GM21786 (cell line): Measurements from ENCODE around the gene YLPM1.

ENCODE experiments used
- ATAC-seq: cut with Tn5 transposase; IDR thresholded peaks from one replicate; pipeline ENCODE4 v1.9.1; 2021; ENCODE audit not compliant: unreplicated experiment

The YLPM1 gene

DNA sequence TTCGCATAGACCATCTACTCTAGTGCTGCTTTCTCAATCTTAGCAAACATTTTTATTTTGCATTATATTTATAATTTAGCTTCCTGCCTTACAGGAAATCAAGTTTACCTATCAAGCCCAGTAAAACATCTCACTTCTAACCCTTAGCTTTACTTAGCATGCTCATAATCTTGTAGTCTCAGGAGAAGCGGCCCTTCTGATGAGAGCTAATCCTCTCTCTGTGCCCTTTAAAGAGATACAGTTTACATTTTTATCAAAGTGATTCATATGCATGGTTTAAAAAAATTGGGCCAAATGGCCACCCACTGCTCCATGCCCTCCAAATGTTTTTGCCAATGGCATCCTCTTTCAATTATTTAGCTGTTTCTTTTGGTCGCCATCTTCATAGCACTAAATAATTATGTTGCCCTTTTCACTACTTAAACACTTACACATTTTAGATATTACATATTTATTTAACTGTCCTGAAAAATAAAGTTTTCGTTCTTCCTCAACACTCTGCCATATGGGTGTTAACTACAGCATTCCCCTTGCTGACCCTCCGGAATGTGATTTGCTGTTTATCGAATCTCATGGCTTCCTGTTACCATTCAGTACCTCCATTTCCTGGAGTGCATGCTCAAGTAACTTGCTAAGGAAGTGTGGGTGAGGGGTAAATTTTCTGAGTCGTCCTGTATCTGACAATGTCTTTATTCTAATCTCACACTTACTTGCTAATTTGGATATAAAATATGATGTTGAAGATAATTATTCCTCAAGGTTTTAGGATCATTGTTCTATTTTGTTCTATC lies 29.3 kb downstream of the YLPM1 start:
- ATAC-seq, result no peak

DNA sequence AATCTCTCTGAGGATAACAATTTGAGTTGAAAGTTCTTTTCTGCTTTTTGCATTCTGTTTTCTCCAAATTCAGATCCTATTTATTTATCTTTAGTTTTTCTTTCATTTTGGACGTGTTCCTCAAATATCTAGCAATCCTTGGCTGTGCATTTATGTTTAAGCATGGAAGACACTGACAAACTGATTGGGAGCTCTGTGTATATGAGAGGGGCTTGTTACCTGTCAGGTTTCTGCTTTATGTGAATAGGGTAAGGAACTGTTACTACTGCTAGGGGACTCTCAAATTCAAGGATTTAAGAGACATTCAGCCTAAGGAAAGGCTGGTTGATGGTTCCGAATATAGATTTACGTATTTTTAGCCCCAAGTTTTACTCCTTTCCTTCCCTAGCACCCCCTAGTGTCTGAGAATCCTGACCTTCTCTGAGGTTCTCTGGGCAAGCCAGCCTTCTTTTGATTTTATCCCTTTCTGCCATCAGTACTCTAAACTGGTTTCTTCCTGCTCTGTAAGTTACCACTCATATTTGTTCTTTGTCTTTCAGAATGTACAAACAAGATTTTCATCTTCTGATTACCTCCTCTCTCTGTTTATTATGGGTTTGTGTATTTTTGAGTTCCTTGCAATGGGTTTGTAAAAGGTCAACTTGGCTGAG lies 30.5 kb downstream of the YLPM1 start:
- no peak for ATAC-seq

DNA sequence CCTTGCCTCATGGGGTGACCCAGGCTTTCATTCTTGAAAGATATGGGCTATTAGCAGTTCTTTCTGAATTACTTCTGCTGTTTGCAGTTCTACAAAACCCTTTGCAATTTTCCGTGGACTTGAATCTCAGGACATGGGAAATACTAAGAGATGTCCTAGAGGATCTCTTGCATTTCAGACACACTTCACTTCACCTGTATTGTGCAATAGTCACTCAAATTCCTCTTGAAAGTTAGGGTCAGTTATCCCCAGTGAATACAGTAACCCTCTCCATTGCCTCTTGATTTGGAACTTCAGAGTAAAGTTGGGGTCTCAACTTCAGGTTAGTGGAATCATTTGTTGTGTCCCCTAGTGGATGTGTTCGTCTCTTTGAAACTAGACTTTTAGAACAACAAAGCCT lies 31.8 kb downstream of the YLPM1 start:
- no peak for ATAC-seq

DNA sequence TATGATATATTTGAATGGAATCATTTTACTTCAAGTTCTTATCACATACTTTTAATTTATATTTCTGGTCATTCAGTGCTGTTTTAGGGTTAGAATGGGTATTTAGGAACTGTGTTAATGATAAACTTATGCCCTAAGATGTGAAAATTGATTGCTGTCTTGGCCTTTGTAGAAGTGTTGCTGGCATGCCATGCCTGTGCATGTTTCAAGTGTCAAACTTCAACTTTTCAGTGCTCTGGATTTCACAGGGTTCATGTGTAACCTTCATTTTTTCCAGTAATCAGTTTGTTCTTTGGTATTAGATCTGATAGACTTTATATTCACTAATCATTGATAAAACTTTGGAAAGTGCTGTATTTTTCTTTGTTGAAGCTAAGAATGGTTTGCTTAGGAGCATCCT lies 36.6 kb downstream of the YLPM1 start:
- ATAC-seq, result no peak

DNA sequence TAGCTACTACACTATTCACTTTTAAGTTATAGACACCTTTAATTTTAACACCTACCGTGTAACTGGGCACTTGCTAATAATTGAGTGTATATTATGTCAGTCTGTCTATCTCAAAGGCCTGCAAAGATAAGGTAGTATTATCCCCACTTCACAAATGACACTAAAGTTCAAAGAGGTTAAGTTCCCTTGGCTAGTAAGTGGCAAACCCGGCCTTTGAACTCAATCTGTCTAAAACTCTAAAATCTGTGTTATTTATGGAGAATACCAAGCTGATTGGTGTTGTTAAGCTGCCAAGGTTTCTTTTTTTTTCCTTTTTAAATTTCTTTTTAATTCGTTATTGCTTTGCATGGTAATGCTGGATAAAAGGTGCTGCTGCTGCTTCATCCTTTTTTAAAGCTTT lies 37.7 kb downstream of the YLPM1 start:
- ATAC-seq, result no peak

DNA sequence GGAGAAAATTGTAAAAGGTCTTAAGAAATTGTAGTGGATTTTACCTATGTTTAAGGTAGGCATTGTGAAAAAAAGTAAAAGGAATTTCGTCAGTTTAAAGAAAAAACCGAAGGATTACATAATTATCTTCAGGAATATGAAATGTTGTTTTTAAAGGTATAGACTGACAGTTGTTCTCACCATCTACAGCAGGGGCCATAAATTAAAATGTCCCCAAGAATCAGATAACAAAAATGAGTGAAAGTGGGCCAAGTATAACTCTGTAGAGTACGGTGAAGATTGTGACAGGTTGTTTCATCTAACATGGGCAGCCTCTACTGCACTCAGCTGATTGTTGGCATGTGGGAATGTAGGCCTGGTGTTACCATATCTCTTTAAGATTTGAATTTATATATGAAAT lies 38.3 kb downstream of the YLPM1 start:
- no peak for ATAC-seq

DNA sequence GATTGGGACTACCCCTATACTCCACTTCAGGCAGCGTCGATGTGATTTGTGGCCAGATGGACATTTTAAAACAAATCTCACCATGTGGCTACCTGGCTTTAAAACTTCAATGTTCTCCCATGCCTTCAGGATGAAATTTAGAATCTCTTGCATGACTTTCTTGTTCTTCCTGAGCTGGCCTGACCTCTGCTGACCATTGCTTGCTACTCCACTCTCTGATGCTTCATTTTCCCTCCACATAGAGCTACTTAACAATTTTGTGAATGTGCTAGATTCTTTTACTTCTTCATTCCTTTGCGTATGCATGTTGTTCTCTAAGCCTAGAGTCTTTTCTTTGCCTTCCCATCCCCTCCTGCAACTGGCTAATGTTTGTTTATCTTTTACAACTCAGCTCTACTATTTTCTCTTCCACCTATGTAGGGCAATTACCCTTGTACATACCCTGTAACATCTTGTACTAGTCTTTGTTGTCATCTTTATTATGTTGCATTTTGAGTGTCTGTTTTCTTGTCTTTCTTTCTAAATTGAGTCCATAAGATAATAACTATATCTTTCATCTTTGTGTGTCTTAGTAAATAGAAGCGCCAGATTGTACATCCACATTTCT lies 41.2 kb downstream of the YLPM1 start:
- ATAC-seq, result no peak

DNA sequence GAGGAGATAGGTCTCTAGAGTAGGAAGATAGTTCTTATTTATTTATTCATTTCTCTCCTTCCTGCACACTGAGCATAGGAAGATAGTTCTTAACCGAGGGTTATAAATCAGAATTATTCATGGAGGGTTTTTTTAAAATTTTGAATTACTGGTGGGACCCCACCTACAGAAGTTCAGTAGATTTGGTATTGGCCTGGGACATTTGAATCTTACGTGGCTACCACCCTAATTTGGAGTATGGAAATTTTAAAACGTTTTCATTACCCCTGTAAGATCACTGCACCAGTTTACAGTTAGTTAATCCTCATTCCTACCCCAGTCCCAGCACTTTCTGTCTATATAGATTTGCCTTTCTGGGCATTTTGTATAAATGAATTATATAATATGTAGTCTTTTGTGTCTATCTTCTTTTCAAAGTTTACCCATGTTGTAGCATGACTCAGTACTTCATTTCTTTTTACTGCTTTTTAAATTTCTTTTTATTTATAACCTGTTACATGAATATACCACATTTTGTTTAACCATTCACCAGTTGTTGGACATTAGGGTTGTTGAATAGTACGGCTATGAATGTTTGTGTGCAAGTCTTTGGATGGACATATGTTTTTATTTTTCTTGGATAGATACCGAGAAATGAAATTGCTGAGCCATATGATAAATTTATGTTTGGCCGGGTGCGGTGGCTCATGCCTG lies 44.9 kb downstream of the YLPM1 start:
- ATAC-seq, result no peak

DNA sequence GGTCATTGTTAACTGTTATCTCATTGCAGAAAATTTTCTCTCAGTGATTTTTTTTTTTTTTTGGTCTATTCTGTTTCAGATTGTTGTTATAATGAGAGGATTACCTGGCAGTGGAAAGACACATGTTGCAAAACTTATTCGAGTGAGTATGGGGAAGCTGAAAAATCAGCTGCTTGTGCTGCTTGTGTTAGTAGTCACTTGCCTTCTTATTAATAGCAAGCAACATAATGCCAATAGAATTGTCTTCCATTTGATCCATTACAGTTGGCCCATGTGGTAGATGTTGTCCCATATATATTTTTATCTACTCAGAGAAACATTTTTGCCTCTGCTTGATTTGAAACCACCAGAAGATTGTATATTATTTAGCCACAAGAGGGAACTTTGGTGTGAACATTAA lies 53.0 kb downstream of the YLPM1 start:
- ATAC-seq, result no peak

DNA sequence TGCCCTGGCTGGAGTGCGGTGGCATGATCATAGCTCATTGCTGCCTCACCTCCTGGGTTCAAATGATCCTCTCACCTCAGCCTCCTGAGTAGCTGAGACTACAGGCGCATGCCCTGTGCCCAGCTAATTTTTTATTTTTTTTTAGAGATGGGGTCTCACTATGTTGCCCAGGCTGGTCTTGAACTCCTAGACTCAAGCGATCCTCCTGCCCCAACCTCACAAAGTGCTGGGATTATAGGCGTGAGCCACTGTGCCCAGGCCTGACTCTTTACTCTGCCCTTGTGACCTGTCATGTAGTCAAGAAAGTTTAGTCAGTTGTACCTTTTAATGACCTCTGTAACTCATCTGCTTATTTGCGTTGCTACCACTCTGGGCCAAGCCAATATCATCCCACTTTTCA lies 57.2 kb downstream of the YLPM1 start:
- no peak for ATAC-seq

DNA sequence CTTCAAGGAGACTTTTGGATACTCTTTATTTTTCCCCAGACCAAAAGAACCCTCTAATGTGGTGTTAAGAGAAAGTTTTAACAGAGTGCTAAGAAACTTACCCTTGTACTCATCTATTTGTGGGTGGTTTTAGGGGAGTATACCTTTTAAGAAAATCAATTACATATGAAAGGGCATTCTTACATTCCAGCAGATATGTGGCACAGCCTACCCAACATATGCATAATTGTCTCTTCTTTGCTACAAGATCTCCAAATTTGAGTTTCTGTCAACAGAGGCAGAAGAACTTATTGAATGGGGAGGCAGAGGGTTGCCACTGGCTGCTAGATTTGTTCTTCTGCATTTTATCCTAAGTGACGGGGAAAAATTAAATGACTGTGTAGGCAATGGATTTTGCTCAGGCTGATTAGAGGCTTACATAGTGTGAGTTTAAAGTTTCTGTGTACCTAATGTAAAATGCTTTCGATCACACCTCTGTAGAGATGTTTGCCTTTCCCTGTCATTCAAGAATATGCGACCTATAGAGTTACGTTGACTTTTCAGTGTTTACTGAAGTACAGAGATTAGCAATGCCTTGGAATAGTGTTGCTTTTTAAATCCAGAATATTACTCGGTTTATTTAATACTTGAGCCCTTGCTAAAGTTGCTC lies 58.3 kb downstream of the YLPM1 start:
- ATAC-seq, result no peak

DNA sequence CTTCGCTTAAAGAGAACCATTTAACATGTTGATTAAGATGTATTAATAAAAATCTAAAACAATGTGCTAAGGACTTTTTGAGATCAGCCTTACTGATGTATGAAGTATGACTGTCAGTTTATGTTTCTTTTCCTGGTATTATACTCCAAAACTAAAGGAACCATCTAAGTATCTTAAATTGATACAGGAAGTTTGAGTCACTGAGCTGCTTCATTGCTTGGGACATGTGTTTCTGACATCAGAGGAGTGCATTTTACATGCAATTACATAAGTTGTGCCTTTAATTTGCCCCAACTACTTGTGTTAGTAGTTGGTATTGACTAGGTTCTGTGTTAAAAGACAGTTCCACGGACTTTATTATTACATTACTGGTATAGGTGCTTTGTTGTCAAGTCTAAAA lies 61.9 kb downstream of the YLPM1 start:
- ATAC-seq, result no peak

DNA sequence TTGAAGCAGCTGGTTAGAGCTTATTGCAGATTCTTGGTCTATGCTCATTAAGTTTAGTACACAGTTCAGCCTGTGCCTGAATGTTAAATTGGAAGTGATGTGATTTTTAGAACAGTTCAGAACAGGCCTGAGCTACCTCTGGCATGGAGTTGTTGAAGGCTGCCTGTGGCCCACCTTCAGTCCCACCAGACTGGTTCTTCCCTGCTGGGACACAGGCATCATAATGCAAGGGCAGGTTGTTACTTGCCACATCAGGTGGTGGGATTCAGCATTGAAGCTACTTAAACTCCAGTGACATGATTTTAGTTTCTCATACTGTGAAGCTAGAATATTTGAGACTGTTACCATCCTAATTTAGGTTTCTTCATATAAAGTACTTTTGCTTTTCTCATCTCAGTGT lies 63.5 kb downstream of the YLPM1 start:
- no peak for ATAC-seq

DNA sequence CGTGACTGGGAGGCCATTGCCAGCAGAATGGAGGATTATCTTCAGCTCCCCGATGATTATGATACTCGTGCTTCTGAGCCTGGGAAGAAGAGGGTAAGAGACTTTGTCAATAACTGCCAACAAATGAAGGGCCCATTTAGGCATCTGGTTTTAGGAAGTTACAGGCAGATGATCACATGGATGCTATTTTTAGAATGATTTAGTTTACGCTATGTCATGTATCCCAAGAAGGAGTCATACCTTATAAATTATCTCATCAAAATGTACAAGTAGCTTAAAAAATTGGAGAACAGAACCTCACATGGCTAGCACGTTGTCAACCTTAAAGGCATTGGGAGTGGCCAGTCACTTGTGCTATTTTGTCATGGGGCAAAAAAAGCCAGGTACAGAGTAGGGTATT lies 66.1 kb downstream of the YLPM1 start:
- ATAC-seq, result no peak

DNA sequence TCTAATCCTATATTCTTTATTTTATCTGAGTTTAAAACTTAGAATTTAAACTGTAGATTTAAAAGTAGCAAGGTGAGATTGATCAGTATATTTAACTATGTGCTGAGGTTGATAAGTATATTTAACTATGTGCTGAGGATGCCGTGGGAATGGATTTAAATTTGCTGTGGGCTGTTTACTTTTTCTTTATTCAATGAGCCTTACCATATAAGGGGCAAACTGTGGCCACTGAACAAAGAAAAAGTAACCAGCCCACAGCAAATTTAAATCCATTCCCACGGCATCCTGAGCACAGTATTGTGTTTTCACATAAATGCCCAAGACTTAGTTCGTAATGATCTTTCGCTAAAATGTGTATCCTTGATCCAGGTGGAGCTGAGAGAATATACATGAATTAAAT lies 69.7 kb downstream of the YLPM1 start:
- no peak for ATAC-seq

DNA sequence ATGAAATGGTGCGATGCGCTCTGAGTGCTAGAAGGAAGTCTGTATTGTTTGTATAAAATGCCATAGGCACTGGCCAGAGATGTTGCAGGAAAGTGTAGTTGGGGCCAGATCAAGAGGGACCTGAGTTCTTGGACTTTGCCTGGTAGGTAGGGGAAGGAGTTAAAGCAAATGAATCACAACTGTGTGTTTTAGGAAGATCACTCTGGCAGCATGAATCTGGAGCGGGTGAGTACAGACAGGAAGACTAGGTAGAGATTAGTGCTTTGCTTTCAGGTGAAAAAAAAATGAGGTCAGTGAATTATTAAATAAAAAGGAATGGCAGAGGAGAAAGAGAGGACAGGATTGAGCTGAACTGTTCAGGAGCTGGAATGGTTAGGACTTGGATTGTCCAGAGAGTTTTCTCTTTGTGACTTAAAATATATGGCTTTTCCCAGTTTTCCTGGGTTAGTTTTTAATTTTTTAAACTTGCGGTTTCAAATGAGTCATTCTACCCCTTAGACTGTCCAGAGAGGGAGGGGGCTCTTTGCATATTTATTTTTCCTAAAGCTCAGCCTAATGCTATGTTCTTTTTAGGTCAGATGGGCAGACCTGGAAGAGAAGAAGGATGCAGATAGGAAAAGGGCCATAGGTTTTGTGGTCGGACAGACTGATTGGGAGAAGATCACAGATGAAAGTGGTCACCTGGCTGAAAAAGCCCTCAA lies 71.7 kb downstream of the YLPM1 start:
- ATAC-seq, result no peak

DNA sequence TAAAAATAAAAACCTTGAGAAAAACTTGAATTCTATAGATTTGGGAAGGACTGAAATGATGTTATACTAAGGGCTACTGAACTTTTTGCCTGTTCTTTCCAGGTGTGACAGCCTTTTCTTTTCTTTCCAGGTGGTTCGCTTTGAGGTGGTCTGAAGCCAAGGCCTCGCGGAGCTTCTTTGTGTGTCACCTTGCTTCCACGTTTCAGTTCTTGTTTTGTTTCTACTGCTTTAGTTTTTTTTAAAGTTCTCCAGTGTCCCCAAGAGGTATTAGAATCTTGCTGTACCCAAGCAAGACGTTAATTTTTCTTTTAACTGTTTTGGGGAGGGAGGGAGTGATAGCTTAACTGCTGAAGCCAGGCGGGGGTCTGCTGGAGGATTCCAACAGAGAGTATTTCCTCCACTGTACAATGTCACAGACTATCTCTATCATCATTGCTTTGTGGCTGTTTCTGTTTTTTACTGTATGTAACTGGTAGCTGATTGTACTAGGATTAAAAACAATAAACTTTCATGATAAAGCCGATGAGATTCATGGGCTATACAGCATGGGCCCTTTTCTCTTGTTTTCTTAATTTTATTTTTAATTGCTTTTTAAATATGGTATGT lies 72.6 kb downstream of the YLPM1 start:
- no peak for ATAC-seq

DNA sequence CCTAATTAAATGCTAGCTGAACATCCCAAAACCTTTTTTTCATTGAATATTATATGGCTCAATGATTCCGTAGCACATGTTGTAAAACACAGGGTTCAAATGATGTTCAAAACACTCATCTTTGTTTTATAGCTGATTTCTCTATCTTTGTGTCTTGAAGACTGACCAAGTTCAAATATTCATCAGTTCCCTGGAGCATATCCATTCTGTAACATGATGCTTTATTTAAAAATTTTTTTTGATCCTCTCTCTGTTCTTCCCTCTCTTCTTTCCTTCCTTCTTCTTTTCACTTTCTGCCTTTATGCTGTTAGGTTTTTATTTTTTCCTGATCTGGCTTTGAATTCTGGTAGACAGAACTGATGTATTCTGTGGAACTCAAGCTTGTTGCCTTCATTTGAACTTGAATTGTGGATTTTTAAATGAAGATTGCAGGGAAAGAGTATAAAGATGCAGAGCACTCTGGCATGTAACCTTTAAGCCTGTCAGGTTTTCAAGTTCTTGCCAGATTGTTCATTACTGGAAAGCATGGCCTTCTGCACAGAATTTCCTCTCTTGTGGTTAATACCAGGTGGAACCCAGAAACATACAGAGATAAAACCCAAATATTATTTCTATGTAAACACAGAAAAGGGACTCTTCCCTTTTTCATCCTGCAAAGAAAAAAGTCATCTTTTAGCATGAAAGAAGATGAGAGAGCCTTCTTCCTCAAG lies 73.3 kb downstream of the YLPM1 start:
- no peak for ATAC-seq

DNA sequence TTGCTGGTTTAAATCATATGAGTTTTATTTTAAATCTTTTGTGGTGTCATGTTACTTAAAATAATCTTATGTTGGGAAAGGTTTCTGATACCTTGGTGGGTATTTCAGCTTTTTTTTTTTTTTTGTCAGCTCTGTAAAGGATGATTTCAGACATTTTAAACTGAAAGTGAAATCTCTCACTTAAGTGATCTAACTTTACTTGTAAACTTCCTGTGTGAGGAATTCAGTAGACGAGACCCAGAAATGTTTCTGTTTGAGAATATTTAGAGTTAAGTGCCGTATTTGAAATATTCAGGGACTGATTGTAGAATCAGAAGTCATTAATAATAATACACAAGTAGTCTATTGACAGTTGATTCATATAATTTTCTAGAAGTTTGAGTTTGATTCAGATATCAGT lies 75.0 kb downstream of the YLPM1 start:
- ATAC-seq, result no peak

DNA sequence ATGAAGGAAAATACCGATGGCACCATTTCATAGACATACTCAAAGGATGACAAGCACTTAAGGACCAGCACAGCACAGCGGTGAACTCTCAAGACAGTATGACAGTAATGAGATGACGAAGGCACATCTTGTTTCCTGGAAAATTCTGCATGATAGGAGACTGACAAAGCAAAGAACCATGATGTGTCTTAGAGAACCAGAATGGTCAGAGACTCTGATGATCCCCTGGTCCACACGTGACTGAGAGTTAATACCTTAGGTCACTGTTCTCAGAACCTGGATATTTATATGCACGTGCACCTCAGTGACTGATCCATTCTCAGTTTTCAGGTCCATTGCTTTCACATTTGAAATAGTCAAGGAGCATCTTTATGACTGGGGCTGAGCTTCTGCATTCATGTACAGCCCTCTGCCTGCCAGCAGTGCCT lies 77.5 kb downstream of the YLPM1 start:
- no peak for ATAC-seq
